ENCODE measurements around the gene UBE2O. TPM values are rescaled to one million over a fixed set of nuclear protein-coding genes. Genes with fewer than 3 reads are reported as not detected.

The UBE2O gene
- total and polyA plus RNA-seq, 4 donors: 3.3 to 71.5 (median 9.2) TPM

GRCh38 chr17:76440751-76441362, 12.1 kb downstream of the UBE2O start:
- 95% methylated on average over 2 of the region's 2 CpGs for WGBS
- Histone ChIP-seq H3K4me1 (ENCODE audit: control insufficient read depth in 4 of 4, insufficient read depth in 4 of 4, low read length in 3 of 4) (no peaks in the 10 kb centered on the region), H3K9me3 (ENCODE audit: control insufficient read depth in 4 of 4, low read length in 3 of 4) (no peaks in the 10 kb centered on the region)

GRCh38 chr17:76439314-76439928, 13.5 kb downstream of the UBE2O start:
- DNase-seq (ENCODE audit: low spot score): no peak
- H3K36me3 ChIP-seq (ENCODE audit: control insufficient read depth in 4 of 4, insufficient read depth in 3 of 4, low read depth in 1 of 4, low read length in 3 of 4): no peaks in the 10 kb centered on the region
- no peaks in the 10 kb centered on the region for H3K9me3 ChIP-seq (ENCODE audit: control insufficient read depth in 4 of 4, low read length in 3 of 4)
- H3K4me3 ChIP-seq (ENCODE audit: low read depth in 1 of 3, low read length in 3 of 3): no peak overlapping the region
- H3K9ac ChIP-seq (ENCODE audit: low read depth in 1 of 2, low read length in 2 of 2): no peak overlapping the region
- 91% methylated on average over 6 of the region's 6 CpGs for WGBS
- no peaks in the 10 kb centered on the region for H3K27me3 ChIP-seq (ENCODE audit: control insufficient read depth in 4 of 4, insufficient read depth in 4 of 4, low read length in 3 of 4)
- no peak overlapping the region for H3K27ac ChIP-seq (ENCODE audit: low read depth in 1 of 2, low read length in 2 of 2)
- H3K4me1 ChIP-seq (ENCODE audit: control insufficient read depth in 4 of 4, insufficient read depth in 4 of 4, low read length in 3 of 4): no peaks in the 10 kb centered on the region
- no peak for TF ChIP-seq SP1 (IDR thresholded peaks at IDR 0.05)
- no peak for TF ChIP-seq JUND (IDR thresholded peaks at IDR 0.05)
- no peak for TF ChIP-seq YY1 (IDR thresholded peaks at IDR 0.05)
- no peak for TF ChIP-seq NR2F2 (IDR thresholded peaks at IDR 0.05)
- no peak for TF ChIP-seq GABPA (IDR thresholded peaks at IDR 0.05 in 1 of 2, conservative IDR thresholded peaks at IDR 0.05 in 1 of 2)
- no peak for TF ChIP-seq RAD21 (IDR thresholded peaks at IDR 0.05)
- TF ChIP-seq EGR1 (IDR thresholded peaks at IDR 0.05; ENCODE audit: low read depth in 2 of 2): no peak
- no peak for TF ChIP-seq CTCF (IDR thresholded peaks at IDR 0.05; ENCODE audit: low read depth, low read length, missing input control)
- no peak for TF ChIP-seq HNF4A (conservative IDR thresholded peaks at IDR 0.05)
- TF ChIP-seq RXRA (IDR thresholded peaks at IDR 0.05): no peak
- no peak for TF ChIP-seq FOXA1 (IDR thresholded peaks at IDR 0.05)

More at GRCh38 chr17:76440751-76441362, 12.1 kb downstream of the UBE2O start:
- H3K36me3 ChIP-seq (ENCODE audit: control insufficient read depth in 4 of 4, insufficient read depth in 3 of 4, low read depth in 1 of 4, low read length in 3 of 4): no peaks in the 10 kb centered on the region
- DNase-seq (ENCODE audit: low spot score): no peak
- H3K9ac ChIP-seq (ENCODE audit: low read depth in 1 of 2, low read length in 2 of 2): no peak overlapping the region
- H3K27me3 ChIP-seq (ENCODE audit: control insufficient read depth in 4 of 4, insufficient read depth in 4 of 4, low read length in 3 of 4): no peaks in the 10 kb centered on the region
- no peak for TF ChIP-seq NR2F2 (IDR thresholded peaks at IDR 0.05)
- no peak for TF ChIP-seq HNF4G (IDR thresholded peaks at IDR 0.05)
- TF ChIP-seq RXRA (IDR thresholded peaks at IDR 0.05): no peak
- no peak for TF ChIP-seq YY1 (IDR thresholded peaks at IDR 0.05)
- TF ChIP-seq CTCF (IDR thresholded peaks at IDR 0.05; ENCODE audit: low read depth, low read length, missing input control): no peak
- TF ChIP-seq JUND (IDR thresholded peaks at IDR 0.05): no peak
- TF ChIP-seq ZBTB33 (IDR thresholded peaks at IDR 0.05): no peak
- TF ChIP-seq GABPA (IDR thresholded peaks at IDR 0.05 in 1 of 2, conservative IDR thresholded peaks at IDR 0.05 in 1 of 2): no peak
- TF ChIP-seq HNF4A (conservative IDR thresholded peaks at IDR 0.05): no peak
- TF ChIP-seq SP1 (IDR thresholded peaks at IDR 0.05): no peak
- no peak for TF ChIP-seq ATF3 (IDR thresholded peaks at IDR 0.05)
- TF ChIP-seq EGR1 (IDR thresholded peaks at IDR 0.05; ENCODE audit: low read depth in 2 of 2): no peak
- no peak overlapping the region for H3K27ac ChIP-seq (ENCODE audit: low read depth in 1 of 2, low read length in 2 of 2)
- H3K4me3 ChIP-seq (ENCODE audit: low read depth in 1 of 3, low read length in 3 of 3): no peak overlapping the region

Measured in liver (tissue), 9 donors.